AML-193 (cell line): Measurements from ENCODE around the gene VCL.
"Not testable (repeated sequence)": the region's sequence is repeated elsewhere in the genome, so short reads cannot be mapped to it uniquely, and the experiment has no call there.

ENCODE experiments used
- DNase-seq, 2 experiments: peaks; one replicate each; lab custom pipeline; 2025; lab: John Stamatoyannopoulos, UW

The VCL gene

DNA sequence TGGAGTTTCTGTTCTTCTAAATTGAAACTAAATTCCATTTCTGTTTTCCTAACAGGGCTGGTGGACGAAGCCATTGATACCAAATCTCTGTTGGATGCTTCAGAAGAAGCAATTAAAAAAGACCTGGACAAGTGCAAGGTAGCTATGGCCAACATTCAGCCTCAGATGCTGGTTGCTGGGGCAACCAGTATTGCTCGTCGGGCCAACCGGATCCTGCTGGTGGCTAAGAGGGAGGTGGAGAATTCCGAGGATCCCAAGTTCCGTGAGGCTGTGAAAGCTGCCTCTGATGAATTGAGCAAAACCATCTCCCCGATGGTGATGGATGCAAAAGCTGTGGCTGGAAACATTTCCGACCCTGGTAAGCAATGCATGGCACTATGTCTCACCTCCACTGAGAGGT, 107.1 kb downstream of the VCL start:
- no peak for DNase-seq

DNA sequence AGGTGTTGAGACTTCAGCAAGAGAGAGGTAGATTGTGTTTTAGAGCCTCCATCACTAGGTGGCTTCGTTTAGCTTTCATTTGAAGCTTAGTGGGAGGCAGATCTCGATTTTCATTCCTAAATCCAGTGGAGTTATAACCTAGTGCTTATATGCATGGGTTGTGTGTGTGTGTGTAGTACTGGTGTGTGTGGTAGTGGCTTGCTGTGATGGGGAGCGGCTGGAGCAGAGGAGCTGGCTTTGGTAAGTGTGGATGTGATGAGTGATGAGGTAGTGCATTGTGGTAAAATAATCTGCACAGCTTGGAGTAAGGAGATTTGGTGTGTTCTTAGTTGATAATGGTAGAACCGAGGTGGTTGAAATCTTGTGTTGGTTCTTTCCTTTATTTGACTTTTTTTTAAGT, 109.5 kb downstream of the VCL start:
- DNase-seq = no peak

DNA sequence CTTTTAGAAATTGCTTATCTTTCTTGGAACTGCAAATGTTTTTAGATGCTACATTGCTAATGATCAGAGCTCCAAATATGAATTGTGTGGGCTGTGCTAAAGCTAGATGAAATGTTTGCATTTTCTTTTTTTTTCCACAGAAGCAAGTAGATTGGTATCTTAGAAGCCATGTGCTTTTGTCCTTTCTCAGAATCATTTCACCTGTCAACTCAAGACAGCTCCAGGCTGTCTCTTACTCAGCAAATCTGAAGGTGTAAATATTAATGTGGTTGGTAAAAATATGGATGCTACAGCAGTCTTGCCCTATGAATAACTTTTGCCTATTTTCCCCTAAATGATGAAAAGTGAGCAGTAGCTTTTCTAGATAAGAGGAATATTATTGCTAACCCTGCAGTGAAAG, 111.5 kb downstream of the VCL start:
- DNase-seq = no peak

DNA sequence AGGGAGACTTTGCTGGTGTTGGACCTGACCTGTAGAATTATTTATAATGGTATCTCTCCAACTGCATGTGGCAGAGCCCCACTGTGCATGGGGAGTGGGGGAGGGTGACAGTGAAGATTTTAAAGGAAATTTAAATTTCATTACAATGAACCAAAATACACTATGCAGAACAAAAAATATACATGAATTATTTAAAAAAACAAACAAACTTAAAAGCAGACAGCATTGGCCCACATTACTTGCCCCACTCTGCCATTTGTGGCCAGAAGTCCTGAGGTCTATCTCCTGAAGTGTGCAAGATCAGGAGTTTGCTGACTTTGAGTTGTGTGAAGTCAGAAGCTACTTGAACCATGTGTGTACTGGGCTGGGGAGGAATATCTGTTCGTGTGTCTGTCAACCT, 112.2 kb downstream of the VCL start:
- no peak for DNase-seq

DNA sequence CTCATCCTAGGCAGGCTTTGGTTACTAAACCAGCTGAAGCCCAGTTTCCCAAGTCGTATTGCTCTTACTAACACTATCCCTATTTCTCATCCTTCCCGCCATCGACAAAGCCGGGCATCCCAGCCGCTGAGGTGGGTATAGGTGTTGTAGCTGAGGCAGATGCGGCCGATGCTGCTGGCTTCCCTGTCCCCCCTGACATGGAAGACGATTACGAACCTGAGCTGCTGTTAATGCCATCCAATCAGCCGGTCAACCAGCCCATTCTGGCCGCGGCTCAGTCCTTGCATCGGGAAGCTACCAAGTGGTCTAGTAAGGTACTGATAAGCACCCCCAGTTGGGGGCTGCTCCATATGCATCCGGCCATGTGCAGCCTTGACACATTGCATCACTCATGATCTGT, 113.9 kb downstream of the VCL start:
- DNase-seq = no peak

DNA sequence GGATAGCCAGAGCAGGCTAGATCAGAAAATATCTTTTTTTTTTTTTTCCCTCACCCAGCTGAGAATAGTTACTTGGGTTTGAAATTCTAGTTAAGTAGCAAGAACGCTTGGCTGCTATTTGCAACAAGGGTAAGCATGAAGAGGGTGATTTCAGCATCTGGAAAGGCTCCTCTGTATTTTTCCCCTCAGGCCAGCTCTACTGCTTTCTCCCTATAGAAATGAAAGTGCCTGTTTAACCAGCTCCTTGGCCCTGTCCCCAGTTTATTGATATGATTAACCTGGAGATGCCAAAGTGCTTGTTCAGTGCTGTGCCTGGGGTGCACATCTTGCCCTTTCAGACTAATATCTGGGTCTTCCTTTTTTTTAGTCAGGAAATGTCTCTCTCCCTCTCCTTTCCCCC, 115.6 kb downstream of the VCL start:
- no peak for DNase-seq

DNA sequence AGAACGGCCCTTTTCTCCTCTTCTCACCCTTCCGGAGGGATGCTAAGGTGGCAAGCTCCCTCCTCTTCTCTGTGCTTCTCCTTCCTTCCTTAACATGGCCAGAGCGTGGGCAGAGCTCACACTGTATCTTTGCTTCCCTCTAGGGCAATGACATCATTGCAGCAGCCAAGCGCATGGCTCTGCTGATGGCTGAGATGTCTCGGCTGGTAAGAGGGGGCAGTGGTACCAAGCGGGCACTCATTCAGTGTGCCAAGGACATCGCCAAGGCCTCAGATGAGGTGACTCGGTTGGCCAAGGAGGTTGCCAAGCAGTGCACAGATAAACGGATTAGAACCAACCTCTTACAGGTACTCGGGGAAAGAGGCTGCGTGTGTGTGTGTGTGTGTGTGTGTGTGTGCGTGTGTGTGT, 116.1 kb downstream of the VCL start:
- DNase-seq = no peak

DNA sequence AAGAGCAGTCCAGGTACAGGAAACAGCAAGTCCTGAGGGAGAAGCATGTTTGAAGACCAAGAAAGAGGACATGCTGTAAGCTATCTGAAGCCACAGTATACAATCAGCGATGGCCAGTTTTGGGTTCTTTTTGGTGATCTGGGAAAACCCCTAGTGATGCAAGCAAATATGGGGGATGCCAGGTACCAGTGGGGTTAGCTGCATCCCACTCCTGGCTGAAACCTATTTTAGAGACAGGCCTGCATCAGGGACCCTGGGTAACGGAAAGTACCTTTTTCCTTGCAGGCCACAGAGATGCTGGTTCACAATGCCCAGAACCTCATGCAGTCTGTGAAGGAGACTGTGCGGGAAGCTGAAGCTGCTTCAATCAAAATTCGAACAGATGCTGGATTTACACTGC, 119.8 kb downstream of the VCL start:
- no peak for DNase-seq

DNA sequence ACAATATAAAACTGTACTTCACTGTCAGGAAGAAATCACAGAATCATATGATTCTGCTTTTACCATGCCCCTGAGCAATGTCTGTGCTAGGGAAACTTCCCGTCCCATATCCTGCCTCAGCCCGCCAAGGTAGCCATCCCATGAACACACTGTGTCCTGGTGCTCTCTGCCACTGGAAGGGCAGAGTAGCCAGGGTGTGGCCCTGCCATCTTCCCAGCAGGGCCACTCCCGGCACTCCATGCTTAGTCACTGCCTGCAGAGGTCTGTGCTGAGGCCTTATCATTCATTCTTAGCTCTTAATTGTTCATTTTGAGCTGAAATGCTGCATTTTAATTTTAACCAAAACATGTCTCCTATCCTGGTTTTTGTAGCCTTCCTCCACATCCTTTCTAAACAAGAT, 120.9 kb downstream of the VCL start:
- DNase-seq = no peak

DNA sequence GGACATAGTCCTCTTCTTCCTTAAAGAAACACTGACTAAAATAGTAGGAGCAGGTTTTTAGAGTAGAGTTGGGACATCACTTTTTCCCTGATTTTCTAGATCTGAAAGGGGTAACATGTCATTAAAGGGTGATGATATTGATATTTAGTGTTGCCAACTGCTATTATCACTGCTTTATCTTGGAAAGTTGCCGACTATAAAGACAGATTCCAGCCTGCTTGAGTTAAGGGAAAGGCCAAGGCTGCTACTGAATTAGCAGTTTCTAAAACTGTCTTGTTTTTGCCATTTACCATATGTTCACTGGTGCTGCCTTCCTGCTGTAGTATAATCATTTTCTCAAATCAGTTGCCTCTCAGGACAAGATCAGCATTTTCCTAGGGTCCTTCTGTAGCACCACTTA, 123.0 kb downstream of the VCL start:
- no peak for DNase-seq

DNA sequence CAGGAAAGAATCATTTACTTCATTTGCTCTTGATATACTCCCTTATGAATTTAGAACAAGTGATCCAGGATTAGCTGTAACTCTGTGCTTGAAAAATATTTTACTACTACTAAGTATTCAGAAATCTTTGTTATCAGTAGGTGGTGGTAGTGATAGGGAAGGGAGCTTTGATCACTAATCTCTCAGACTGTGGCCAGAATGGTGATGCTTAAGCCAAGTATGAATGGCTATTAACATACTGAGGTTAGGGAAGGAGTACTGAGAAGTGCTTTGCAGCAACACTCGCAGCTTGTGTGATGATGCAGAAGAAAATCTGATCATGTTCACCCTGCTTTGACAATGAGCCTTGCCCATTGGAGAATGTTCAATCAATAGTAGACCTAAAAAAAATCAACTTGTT, 123.5 kb downstream of the VCL start:
- no peak for DNase-seq

DNA sequence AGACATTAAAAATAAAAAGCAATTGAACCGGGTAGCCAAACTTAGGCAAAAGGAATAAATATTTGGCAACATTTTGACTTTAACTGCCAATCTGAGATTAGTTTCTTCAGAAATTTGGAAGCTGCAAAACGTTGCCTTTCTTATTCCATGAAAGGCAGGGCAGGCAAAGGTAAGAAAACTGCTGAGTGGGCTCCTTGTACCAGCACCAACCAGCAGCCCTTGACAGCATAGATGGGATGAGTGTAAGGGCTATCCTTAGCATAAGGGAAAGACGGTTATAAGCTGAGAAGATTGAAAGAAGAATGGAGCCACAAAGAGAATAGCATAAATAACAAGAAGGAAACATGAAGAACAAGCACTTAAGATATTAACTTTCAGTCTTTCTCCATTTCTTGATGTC, 124.1 kb downstream of the VCL start:
- DNase-seq = no peak

DNA sequence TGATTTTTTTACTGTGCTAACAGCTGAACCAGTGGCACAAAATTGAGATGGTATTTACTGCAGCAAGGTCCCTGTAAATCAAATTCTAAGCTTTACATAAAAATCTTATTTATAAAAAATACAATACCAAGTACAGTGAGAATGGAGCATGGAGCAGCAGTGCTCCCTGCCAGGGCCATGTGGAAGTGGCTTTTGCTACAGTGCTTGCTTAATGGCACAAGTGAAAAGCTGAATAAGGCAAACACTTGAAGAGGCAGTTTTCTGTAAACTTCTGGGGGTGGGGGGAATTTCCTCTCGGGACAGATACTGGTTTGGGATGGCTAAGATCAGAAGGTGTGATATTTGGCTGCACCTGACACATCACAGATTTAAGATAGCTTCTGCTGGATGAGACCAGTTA, 125.2 kb downstream of the VCL start:
- no peak for DNase-seq

DNA sequence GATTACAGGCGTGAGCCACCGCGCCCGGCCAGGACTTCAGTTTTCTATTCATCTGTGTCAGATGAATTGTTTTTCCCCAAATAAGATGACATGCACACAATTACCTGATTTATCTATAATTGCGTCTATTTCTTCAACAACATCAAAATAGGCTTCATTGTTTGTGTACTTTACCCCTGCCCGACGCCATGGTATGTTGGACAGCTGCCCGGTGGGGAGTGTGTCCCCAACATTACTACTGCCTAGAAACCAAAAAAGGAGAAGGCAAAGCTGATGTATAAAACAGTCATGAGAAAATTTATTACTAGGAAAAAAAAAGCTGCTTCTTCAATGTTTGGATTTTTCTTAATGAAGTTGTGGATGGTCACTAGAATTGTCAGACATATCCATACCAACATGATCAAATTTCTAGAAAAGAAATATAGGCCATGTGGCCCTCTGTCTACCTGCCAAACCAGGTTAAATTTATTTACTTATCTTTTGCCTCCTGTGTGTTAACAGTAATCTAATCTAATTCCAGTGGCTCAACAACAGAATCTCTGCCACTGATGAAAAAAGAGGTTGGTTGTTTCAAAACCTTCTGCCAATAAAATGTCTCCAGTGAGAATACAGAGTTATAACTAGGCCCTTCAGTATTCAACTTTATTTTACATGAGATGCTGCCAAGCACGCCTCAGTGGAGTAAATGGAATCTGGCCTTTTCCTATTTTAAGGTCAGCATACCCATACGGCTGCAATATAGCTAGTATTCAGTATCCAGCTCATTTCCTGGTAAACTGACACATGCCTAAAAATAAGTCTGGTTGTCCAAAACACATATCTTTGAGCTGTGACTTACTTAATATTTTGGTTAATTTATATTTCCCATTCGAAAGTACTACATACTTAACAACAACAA, 136.3 kb downstream of the VCL start:
- DNase-seq = no peak

DNA sequence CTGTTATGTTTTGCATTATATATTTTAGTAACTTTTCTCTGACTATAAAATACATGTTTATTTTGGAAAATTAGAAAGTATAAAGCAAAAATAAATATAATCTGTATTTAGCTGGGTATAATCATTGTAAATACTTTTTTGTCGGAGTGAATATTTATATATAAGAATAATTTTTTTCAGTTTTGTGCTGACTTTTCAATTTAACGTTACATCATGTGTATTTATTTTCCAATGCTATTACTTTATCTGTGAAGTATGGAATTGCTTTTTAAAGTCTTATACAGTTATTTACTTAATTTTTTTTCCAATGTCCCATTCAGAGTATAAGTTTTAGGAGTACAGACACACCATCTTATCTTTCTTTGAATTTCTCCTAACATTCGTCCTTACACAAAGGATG, 137.5 kb downstream of the VCL start:
- no peak for DNase-seq

DNA sequence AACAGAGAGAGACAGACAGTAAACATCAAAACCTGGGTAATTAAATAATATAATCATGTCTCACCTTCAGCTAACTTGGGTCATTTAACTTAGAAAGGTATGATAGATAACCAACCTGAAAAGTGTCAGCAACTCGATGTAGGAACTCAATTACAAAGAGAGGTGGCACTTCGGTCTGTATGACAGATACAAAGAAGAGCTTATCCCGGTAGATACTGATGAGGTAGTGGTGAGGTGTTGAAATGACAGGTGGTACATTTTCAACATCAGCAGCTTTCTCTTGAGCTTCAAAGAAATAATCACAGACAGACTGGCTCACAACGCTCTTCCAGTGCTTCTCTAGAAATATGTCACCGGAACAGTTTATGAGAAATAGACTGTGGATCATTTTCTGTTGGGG, 140.1 kb downstream of the VCL start:
- DNase-seq = no peak

DNA sequence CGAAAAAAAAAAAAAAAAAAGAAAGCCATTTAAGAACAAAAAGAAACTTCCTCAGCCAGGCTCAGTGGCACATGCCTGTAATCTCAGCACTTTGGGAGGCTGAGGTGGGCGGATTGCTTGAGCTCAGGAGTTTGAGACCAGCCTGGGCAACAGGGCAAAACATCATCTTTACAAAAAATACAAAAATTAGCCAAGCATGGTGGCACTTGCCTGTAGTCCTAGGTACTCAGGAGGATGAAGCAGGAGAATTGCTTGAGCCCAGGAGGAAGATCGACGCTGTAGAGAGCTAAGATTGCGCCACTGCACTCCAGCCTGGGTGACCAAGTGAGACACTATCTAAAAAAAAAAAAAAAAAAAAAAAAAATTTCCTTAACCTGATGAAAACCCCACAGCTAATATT, 140.7 kb downstream of the VCL start:
- DNase-seq = not testable (repeated sequence)

DNA sequence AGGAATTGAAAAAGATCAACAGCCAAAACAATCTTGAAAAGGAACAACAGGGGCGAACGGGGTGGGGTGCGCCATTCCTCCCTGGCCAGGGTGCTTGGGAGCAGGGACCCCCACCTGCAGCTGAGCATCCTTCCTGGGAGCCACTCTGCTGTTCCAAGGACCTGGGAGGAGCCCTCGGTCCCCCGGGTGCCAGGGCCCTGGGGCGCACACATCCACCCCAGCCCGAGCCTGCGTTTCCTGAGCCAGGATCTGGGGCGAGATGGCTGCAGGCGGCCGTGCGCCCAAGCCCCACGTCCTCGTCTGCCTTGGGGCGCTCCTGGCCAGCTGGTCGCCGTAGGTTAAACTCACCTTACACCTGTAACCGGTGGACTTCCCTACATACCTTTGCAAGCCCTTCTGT, 142.1 kb downstream of the VCL start:
- DNase-seq = no peak

DNA sequence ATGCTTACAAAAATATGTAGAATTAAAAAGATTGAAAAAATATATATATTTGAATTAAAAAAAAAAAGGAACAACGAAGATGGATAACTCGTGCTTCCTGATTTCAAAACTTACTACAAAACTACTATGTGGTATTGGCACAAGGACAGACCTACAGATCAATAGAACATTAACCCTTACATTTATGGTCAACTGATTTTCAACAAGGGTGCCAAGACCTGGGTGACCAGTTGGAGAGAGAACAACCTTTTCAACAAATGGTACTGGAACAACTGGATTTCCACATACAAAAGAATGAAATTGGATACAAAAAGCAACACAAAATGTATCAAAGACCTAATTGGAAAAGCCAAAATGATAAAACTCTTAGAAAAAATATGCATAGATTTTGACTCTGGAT, 142.6 kb downstream of the VCL start:
- DNase-seq = no peak

DNA sequence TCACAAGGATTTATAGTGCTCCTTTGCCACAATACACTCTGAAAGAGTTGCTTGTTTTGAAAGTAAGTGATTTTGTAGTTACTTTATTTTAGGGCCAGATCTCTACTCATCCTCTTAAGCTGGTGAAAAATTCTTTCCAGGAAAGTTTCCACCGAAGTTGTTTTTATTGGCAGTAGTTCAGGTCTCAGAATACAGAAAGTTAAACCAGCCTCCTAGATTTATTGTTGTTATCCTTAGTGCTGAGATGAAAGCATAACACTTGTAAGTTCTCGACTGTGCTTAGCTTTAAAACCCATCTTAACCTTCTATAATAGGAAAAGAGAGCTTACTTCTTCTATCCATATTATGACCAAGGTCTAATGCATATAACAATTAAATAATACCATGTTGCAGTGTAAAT, 147.2 kb downstream of the VCL start:
- no peak for DNase-seq

DNA sequence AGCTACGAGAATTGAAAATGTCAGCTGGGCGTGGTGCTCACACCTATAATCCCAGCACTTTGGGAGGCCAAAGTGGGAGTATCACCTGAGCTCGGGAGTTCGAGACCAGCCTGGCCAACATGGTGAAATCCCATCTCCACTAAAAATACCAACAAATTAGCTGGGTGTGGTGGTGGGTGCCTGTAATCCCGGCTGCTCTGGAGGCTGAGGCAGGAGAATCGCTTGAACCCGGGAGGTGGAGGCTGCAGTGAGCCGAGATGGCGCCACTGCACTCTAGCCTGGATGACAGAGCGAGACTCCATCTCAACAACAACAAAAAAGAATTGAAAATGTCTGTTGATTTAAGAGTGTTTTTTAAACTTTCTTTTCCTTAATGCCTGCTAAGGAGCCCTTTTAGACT, 149.1 kb downstream of the VCL start:
- not testable (repeated sequence) for DNase-seq

DNA sequence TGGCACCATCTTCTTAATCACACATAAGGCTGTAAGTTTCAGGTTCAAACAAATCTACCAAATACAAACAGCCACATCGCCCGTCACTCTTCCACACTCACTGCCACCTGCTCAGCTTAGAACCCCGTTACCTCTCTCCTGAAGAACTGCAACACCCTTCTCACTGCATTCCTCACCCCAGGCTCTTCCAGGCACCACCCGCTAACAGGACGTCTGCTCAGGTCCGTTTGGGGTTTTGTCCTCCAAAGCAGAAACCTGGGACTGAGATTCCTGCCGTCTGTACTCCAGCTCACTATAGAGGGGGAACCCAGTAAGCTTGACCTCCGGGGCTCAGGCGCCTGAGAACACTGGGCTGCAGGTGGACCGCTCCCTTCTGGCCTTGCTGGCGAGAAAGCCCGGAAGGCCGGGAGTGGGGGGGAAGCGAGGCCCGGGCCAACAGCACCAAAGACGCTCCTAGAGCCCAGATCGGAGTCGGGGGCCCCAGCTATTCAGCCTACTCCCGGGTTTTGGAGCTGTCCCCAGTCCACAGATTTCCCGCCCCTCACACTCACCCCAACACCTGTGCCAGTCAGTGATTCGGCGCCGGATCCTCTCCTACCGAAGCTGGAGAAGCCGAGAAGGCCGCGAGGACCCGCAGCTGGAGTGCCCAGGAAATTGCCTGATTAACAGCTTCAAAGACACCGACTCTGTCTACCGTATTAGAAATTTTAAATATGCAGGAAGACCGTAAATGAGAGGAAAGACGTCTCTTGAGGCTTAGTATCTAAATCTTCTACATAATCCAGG, 152.5 kb downstream of the VCL start, which contains the start of gene AP3M1:
Gene AP3M1, minus strand, starts transcription at position 625 of the 786 bp plus-strand sequence. CDS start 12,449 bp downstream, outside the sequence.
- DNase-seq = no peak
